ENCODE measurements around the gene HLA-DRA. TPM values are rescaled to one million over a fixed set of nuclear protein-coding genes. Genes with fewer than 3 reads are reported as not detected.

HLA-DRA gene
- total and polyA plus RNA-seq, 2 donors (not counting 1 experiment from before 2014, with no cell fraction given) = 2,881 to 4,498 TPM

DNA sequence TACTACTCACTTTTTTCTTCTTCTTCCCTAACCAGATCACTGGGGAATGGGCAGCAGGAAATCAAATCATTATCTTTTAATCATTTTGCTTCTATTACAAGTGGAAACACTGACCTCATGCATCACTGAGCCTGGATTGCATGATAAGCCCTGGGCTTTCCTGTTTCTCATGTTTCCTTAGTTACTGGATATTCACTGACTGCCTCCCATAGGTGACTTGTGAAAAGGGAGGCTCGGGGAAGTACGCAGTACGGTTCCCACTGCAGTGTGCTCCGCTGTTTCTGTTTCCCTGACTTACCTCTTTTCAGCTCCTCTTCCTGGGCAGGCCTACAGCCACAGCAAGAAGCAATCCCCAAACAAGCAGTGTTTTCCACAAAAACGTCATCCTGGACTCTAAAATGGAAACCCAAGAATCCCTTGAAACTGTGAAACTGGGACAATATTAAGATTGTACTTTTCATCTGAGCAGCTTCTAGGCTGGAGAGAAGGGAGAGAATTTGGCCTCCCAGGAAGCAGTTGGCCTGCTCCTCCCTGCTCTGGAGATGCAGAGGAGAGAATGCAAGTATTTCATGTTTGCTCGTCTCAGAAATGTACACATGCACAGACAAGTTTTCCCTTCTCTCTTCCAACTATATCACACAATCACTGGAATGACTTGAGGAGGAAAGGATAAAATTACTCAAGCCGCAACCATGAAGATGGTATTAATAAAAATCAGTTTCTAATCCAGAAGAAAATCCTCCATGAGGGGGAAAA is 45.8 kb upstream of the HLA-DRA start:
- H3K9me3 Mint-ChIP-seq (ENCODE audit: insufficient read depth) = no peaks in the 10 kb centered on the region
- whole genome bisulfite sequencing (ENCODE audit: insufficient coverage) = 35% methylated on average over 4 of the region's 7 CpGs
- H3K79me2 ChIP-seq (ENCODE audit: control insufficient read depth, insufficient read depth, low read length) = no peaks in the 10 kb centered on the region
- peaks cover 0 to 3% (median 0%) of the 10 kb centered on the region in 4 experiments for H3K27me3 ChIP-seq (replicated peaks in 1 of 4; ENCODE audit: control extremely low read depth in 1 of 4, control insufficient read depth in 3 of 4, insufficient read depth in 4 of 4, low read length in 3 of 4)
- no peaks in the 10 kb centered on the region for H4K20me1 ChIP-seq (ENCODE audit: control insufficient read depth, insufficient read depth, low read length, poor library complexity, severe bottlenecking)
- no peaks in the 10 kb centered on the region for H3K27me3 Mint-ChIP-seq
- ChIA-PET POLR2A (no interaction called here), CTCF (interaction anchor here (1.0 kb wide), 1 partner anchor 148 kb away, joined by 3 read pairs; no protein-coding TSS in a partner anchor)
- intact Hi-C loops (cut with micrococcal nuclease) = no loop called here
- DNase-seq = no peak
- no peak overlapping the region for H3K9ac ChIP-seq (ENCODE audit: low read length)
- no peaks in the 10 kb centered on the region for H3K9me3 ChIP-seq (ENCODE audit: control extremely low read depth in 1 of 3, control insufficient read depth in 2 of 3, insufficient read depth in 1 of 3, low read length in 2 of 3)
- no peak overlapping the region for H3K4me3 Mint-ChIP-seq
- H3K27ac ChIP-seq (ENCODE audit: low read length in 2 of 2) = no peak overlapping the region
- ATAC-seq (ENCODE audit: low read depth) = no peak
- no peaks in the 10 kb centered on the region for H3K36me3 ChIP-seq (replicated peaks in 1 of 2; ENCODE audit: control extremely low read depth in 1 of 2, control insufficient read depth in 1 of 2, extremely low read depth in 1 of 2, insufficient read depth in 2 of 2, low read length in 1 of 2)
- TF ChIP-seq CTCF (IDR thresholded peaks at IDR 0.05) (no peak), EZH2 (IDR thresholded peaks at IDR 0.05; ENCODE audit: borderline replicate concordance, insufficient read depth, low read depth, low read length, poor library complexity, severe bottlenecking) (no peak)
- H3K27ac Mint-ChIP-seq = no peak overlapping the region
- peaks cover 16% of the 10 kb centered on the region for H3K4me1 Mint-ChIP-seq
- H3K4me3 ChIP-seq (ENCODE audit: control extremely low read depth in 1 of 5, extremely low read depth in 1 of 5, insufficient read depth in 1 of 5, low read depth in 2 of 5, low read length in 4 of 5) = no peak overlapping the region
- peaks cover 0 to 13% of the 10 kb centered on the region in 2 donors for H3K4me1 ChIP-seq (ENCODE audit: control insufficient read depth in 2 of 2, insufficient read depth in 2 of 2, low read length in 2 of 2)
- H3K4me2 ChIP-seq (replicated peaks; ENCODE audit: low read depth, low read length, poor library complexity, severe bottlenecking) = no peak overlapping the region
- H2AFZ ChIP-seq (ENCODE audit: insufficient read depth, low read depth, low read length, poor library complexity, severe bottlenecking) = no peak overlapping the region

DNA sequence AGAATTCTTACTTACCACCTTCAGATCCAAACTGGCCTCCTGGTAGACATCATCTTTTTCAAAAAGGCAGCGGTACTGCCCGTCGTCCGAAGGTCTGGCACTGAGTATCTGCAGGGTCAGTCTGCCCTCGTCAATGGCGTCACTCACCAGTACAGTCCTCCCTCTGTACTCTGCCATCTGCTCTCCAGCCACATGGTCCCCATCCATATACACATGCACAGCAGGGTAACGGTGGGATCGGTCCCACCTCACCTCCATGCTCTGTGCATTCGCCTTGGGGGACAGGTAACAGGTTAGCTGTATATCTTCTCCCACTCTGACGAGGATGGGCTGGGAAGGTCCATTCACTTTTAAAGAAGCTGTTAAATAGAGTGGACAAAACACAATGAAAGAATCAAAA is 43.7 kb upstream of the HLA-DRA start:
- ChIA-PET CTCF (interaction anchor here (1.2 to 1.3 kb wide), 2 partner anchors 17 to 472 kb away, joined by 3 to 4 read pairs; no protein-coding TSS in a partner anchor), POLR2A (no interaction called here)
- Histone ChIP-seq H3K4me1 (ENCODE audit: control insufficient read depth in 2 of 2, insufficient read depth in 2 of 2, low read length in 2 of 2) (peaks cover 0 to 13% of the 10 kb centered on the region in 2 donors), H3K27ac (ENCODE audit: low read length in 2 of 2) (no peak overlapping the region), H3K9ac (ENCODE audit: low read length) (no peak overlapping the region), H3K36me3 (replicated peaks in 1 of 2; ENCODE audit: control extremely low read depth in 1 of 2, control insufficient read depth in 1 of 2, extremely low read depth in 1 of 2, insufficient read depth in 2 of 2, low read length in 1 of 2) (no peaks in the 10 kb centered on the region), H3K4me2 (replicated peaks; ENCODE audit: low read depth, low read length, poor library complexity, severe bottlenecking) (no peak overlapping the region), H3K27me3 (replicated peaks in 1 of 4; ENCODE audit: control extremely low read depth in 1 of 4, control insufficient read depth in 3 of 4, insufficient read depth in 4 of 4, low read length in 3 of 4) (no peaks in the 10 kb centered on the region), H3K9me3 (ENCODE audit: control extremely low read depth in 1 of 3, control insufficient read depth in 2 of 3, insufficient read depth in 1 of 3, low read length in 2 of 3) (no peaks in the 10 kb centered on the region), H4K20me1 (ENCODE audit: control insufficient read depth, insufficient read depth, low read length, poor library complexity, severe bottlenecking) (no peaks in the 10 kb centered on the region), H3K4me3 (ENCODE audit: control extremely low read depth in 1 of 5, extremely low read depth in 1 of 5, insufficient read depth in 1 of 5, low read depth in 2 of 5, low read length in 4 of 5) (no peak overlapping the region), H2AFZ (ENCODE audit: insufficient read depth, low read depth, low read length, poor library complexity, severe bottlenecking) (no peak overlapping the region), H3K79me2 (ENCODE audit: control insufficient read depth, insufficient read depth, low read length) (no peaks in the 10 kb centered on the region)
- no peak for TF ChIP-seq CTCF (IDR thresholded peaks at IDR 0.05)
- no peak for TF ChIP-seq EZH2 (IDR thresholded peaks at IDR 0.05; ENCODE audit: borderline replicate concordance, insufficient read depth, low read depth, low read length, poor library complexity, severe bottlenecking)
- Mint-ChIP-seq H3K4me1 (peaks cover 16% of the 10 kb centered on the region), H3K27me3 (no peaks in the 10 kb centered on the region), H3K27ac (no peak overlapping the region), H3K4me3 (no peak overlapping the region), H3K9me3 (ENCODE audit: insufficient read depth) (no peaks in the 10 kb centered on the region)
- intact Hi-C loops (cut with micrococcal nuclease) = loop anchor here (5.0 kb wide), 1 partner anchor 139 kb away; no protein-coding TSS in a partner anchor
- no peak for DNase-seq
- WGBS (ENCODE audit: insufficient coverage) = 99% methylated on average over 8 of the region's 10 CpGs
- no peak for ATAC-seq (ENCODE audit: low read depth)
